Mononuclear cell (primary cell): ENCODE results near the gene P4HB. TPM values are rescaled to one million over a fixed set of nuclear protein-coding genes. Genes with fewer than 3 reads are reported as not detected.

ENCODE experiments used
- H3K27me3 ChIP-seq: 2 replicates; pipeline ENCODE4 v1.6.0; 2011; ENCODE audit warnings: low read length, control low read depth; ENCODE audit not compliant: insufficient read depth
- H3K4me1 ChIP-seq: 2 replicates; pipeline ENCODE4 v1.5.1; 2011; ENCODE audit warnings: mild to moderate bottlenecking, low read length, control low read depth; ENCODE audit not compliant: insufficient read depth
- H3K4me3 ChIP-seq: 2 replicates; pipeline ENCODE4 v1.5.1; 2011; ENCODE audit warnings: mild to moderate bottlenecking, low read length, moderate library complexity
- H3K9me3 ChIP-seq: 2 replicates; pipeline ENCODE4 v1.5.1; 2011; ENCODE audit warnings: low read depth, mild to moderate bottlenecking, control low read depth, low read length
- total RNA-seq: library from RNA; depleted of rRNA; stranded (reverse); fragments of >200 nt; gene quantifications from one replicate; pipeline ENCODE4 v1.2.3, GENCODE V29; 2012

P4HB gene
- total RNA-seq, 1 donor, result 239 TPM

DNA sequence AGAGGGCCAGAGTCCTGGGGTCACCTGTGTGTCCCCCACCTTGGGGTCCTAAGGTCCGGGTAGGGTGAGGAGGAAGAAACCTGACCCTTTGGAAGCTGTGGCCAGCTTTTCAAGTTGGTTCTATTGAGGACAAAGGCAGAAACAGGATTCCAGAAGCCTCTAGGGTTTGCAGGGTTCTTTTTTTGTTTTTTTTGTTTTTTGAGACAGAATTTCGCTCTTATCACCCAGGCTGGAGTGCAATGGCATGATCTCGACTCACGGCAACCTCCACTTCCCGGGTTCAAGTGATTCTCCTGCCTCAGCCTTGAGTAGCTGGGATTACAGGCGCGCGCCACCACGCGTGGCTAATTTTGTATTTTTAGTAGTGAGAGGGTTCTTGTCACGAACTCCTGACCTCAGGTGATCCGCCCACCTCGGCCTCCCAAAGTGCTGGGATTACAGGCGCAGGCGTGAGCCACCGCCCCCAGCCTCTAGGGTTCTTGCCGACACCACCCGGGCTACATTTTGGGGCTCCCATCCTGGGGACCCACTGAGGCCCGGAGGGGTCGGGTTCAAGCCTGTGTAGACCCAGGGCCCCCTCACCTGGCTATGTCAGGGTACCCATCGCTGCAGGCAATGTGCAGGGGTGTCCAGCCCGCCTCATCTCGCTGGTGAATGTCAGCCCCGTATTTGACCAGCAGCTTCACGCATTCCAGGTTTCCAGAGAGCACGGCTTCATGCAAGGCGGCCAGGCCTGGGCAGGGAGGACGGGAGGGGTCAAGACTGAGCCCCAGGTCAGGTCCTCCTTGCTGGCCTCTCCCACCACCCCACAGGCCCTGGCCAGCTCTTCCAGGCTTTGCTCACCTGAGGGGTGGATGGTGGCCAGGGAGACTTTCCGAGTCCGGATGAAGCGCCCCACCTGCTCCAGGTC lies 26.2 kb downstream of the P4HB start:
- Histone ChIP-seq H3K4me3 (peak overlapping the region; percentile 50), H3K27me3 (no peaks in the 10 kb centered on the region), H3K9me3 (no peaks in the 10 kb centered on the region), H3K4me1 (peaks cover 45% of the 10 kb centered on the region)

DNA sequence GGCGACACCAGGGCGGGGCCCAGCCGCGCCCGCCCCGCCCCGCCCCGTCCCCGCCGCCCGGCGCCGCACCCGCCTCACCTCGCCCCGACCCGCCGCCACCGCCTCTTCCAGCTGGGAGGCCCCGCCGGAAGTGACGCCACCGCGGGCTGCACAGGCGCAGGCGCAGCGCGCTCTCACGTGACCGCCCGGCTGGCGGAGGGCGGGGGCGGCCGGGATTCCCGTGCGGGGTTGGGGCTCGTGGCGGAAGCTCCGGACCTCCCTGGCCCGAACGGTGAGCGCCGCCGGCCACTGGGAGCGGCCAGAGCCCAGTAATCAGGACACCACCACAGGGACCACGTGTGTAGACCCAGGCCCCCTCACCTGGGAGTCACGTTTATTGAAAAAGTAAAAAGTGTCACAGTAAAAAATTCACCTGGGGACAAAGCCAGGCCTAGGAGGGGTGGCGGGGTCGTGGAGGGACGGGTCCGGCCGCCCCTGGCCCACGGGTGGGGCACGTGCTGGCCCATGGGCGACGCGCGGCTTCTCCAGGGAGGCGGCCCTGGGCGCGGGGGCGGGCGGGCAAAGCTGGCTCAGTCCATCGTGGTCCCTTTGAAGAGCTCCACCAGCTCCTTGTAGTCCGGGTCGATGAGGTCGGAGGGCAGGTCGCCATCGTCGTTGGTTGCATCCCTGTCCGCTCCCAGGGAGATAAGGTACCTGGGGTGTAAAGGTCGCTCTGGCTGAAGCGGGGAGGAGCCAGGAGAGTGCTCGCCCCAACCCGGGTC lies 27.0 kb downstream of the P4HB start, which contains the start of gene MCRIP1:
Gene MCRIP1, minus strand, starts transcription at position 132 of the 761 bp plus-strand sequence. CDS start 8,785 bp downstream, outside the sequence.
- Histone ChIP-seq H3K4me1 (peaks cover 39% of the 10 kb centered on the region), H3K27me3 (no peaks in the 10 kb centered on the region), H3K9me3 (no peaks in the 10 kb centered on the region), H3K4me3 (peak within 1 kb of the TSS; percentile 64)

DNA sequence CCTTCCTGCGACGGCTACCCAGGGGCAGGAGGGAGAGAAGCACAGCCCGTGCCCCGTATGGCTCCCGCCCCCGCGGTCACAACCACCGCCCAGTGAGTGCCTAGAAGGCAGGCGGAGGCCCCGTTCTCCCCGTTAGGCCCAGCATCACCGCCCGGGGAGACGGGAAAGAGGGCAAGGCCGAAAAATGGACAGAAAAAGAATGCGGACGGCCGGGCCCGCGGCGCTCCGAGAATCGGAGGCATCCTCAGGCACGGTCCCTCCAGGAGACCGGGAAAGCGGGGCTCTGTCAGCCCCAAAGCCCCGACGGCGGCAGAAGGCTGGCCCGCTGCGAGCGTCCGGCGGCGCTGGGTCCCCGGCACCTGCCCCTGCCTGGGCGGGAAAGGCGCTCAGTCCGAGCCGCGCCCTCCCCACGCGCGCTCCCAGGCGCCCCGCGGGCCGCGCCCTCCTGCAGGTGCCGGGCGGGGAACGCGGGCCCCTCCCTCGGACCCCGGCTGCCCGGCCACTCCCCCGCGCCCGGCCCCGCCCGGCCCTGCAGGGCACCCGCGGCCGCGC lies 27.7 kb downstream of the P4HB start:
- Histone ChIP-seq H3K27me3 (no peaks in the 10 kb centered on the region), H3K9me3 (no peaks in the 10 kb centered on the region), H3K4me1 (peaks cover 33% of the 10 kb centered on the region), H3K4me3 (peak overlapping the region; percentile 64)

DNA sequence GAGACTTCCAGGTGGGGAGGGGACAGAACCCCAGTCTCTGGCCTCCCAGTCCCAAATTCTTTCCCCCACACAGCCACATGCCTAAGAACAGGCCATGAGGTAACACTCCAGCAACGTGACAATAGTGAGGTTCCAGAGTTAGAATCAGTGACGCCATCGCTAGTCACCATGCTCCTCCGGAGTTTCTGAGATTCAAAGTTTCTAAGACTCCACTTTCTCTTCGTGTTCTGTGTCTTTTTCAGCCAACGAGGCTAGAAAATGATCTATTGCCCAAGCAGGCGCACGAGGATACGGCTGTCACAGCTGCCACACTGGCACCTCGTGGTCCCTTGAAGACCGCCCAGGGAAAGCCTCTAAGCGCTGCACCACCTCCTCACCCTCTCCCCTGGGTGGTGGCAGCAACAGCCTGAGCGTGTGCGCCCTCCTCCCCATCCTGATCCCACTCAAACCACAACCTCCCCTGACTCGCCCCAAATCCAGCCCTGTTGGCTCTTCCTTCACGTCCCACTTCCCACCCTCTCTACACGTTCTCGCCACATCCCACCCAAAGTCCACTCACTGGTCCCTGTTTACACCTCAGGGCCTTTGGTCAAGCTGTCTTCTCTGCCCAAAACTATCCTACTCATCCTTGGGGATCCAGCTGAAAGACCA lies 28.3 kb downstream of the P4HB start:
- no peaks in the 10 kb centered on the region for H3K9me3 ChIP-seq
- H3K4me3 ChIP-seq, result peak overlapping the region; percentile 64
- H3K27me3 ChIP-seq, result no peaks in the 10 kb centered on the region
- peaks cover 33% of the 10 kb centered on the region for H3K4me1 ChIP-seq

DNA sequence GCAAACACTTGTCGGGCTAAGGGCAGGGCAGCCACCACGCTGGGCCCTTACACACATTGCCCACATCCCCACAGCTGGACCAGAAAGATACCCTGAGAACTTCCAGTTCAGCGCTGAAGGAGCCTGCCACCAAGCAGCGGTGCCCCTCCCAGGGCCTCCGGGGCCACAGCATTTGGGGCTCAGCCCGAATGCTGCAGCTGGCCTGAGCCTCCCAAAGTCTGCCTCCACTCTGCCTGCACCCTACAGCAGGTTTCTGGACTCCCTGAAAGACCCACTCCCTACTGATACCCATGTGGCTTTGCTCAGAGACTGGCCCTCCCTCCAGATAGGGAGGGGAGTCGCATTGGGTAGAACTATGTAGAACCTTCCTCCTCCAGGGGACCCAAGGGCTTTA lies 28.8 kb downstream of the P4HB start:
- H3K4me3 ChIP-seq, result no peak overlapping the region

DNA sequence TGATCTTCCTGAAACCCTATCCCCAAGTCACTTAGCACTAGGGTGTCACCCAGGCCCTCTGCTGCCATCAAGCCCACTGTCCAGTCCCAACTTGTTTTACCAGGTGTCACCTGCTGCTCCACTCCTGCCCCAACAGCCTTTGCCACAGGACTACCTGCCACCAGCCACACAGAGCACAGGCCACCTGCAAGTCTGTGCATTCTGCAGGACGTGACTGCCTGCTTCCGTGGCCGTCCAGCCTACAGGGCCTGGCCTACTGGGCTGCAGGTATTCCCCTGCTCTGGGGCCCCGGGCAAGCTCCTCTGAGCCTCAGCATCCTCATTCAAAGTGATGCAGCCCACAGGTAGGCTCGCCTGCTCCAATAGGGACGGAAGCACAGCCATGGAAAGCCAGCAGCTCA lies 30.5 kb downstream of the P4HB start:
- no peaks in the 10 kb centered on the region for H3K9me3 ChIP-seq
- peaks cover 28% of the 10 kb centered on the region for H3K4me1 ChIP-seq
- H3K4me3 ChIP-seq, result no peak overlapping the region
- no peaks in the 10 kb centered on the region for H3K27me3 ChIP-seq

More for the DNA sequence above, 28.8 kb downstream of the P4HB start:
- Histone ChIP-seq H3K4me1 (peaks cover 31% of the 10 kb centered on the region), H3K27me3 (no peaks in the 10 kb centered on the region), H3K9me3 (no peaks in the 10 kb centered on the region)

DNA sequence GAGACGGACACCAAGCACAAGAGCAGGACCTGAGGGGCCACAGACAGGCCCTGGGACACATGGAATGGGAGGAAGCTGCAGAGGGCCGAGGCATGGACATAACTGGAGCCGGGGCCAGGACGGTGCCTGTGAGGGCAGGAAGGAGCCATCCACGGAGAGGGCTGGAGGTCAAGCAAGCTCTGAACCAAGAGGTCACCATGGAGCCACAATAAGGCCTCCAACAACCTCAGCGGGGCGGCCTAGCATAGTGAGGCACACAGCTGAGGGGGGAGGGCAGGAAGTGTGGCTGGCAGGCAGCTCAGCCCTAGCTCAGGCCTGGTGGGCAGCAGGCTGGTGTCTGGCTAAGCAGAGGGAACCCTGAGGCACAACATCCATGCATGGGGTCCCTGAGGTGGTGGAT lies 31.7 kb downstream of the P4HB start:
- Histone ChIP-seq H3K4me3 (no peak overlapping the region), H3K27me3 (no peaks in the 10 kb centered on the region), H3K9me3 (no peaks in the 10 kb centered on the region), H3K4me1 (peaks cover 22% of the 10 kb centered on the region)

DNA sequence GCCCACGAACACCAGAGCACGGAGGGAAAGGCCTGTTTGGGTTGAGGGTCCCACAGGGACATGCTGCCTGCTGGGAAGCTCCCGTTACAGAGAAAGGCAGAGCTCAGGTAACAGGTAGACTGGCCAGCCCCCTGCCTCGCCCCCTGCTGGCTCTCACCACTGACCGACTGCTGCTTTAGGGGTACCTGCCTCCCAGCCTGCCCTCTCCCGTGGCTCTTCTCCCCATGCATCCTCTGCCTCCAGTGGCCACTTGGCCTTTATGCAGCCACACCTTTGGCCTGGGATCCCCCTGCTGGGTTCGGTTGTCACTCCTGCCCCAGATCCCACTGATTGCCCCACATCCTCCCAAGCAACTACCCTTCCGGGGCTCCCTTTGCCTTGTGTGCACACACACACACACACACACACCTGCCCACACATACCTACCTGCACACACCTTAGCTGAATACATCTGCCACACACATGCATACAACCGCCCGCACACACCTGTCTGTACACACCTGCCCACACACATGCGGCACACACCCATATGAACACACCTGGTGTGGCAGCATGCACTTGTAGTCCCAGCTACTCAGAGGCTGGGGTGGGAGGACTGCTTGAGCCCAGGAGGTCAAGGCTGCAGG lies 34.4 kb downstream of the P4HB start:
- no peaks in the 10 kb centered on the region for H3K27me3 ChIP-seq
- no peaks in the 10 kb centered on the region for H3K9me3 ChIP-seq
- H3K4me3 ChIP-seq, result no peak overlapping the region
- H3K4me1 ChIP-seq, result peaks cover under 1% of the 10 kb centered on the region

DNA sequence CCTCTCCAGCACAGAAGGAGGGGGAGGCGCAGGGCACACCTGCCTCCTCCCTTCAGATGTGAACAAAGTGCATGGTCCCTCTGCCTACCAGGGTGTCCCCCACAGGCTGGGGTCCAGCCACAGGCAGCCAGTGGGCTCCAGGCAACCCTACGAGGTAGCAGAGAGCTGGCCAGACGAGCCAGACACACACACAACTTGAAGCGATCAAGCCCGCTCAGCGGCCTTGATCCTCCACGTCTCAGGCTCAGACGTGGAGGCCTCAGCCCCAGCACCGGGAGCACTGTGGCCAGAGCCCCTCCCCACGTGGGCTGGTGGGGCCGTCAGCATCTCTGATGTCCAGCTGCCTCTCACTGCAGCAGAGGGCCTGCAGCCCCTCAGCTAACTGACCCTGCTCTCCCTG lies 35.7 kb downstream of the P4HB start:
- Histone ChIP-seq H3K27me3 (no peaks in the 10 kb centered on the region), H3K4me1 (no peaks in the 10 kb centered on the region), H3K4me3 (no peak overlapping the region), H3K9me3 (no peaks in the 10 kb centered on the region)

DNA sequence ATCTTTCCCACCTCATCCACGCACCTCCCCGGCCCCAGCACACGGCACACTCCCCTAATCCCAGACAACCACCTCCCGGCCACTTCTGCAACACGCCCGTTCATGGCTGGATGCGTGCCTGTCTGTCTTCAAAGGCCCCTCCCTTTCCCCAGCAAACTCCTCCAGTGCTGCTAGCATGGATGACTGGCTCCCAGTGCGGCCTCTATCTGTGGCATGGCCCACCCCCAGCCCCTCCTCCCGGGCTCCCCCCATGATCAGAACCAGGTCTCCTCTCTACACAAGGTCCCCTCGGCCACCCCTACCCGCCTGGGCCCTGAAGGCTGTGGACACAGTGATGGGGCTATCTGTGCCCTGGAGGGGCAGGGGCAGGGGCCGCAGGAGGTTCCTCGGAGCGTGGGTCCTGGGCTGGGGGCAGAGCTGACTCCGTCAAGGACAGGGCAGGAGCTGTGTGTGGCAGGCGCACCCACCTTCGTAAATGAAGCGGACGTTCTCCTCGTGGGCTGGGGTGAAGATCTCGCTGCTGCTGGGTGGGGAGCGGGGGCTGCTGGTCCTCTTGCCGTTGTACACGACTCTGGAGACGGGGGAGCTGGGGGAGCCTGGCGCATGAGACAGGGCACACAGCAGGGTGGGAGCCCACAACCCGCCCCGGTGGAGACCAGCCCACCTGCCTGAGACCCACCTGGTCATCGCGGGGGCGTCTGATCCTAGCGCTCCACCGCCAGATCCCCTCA lies 36.4 kb downstream of the P4HB start:
- H3K9me3 ChIP-seq, result no peaks in the 10 kb centered on the region
- H3K4me1 ChIP-seq, result no peaks in the 10 kb centered on the region
- H3K27me3 ChIP-seq, result no peaks in the 10 kb centered on the region
- H3K4me3 ChIP-seq, result no peak overlapping the region

DNA sequence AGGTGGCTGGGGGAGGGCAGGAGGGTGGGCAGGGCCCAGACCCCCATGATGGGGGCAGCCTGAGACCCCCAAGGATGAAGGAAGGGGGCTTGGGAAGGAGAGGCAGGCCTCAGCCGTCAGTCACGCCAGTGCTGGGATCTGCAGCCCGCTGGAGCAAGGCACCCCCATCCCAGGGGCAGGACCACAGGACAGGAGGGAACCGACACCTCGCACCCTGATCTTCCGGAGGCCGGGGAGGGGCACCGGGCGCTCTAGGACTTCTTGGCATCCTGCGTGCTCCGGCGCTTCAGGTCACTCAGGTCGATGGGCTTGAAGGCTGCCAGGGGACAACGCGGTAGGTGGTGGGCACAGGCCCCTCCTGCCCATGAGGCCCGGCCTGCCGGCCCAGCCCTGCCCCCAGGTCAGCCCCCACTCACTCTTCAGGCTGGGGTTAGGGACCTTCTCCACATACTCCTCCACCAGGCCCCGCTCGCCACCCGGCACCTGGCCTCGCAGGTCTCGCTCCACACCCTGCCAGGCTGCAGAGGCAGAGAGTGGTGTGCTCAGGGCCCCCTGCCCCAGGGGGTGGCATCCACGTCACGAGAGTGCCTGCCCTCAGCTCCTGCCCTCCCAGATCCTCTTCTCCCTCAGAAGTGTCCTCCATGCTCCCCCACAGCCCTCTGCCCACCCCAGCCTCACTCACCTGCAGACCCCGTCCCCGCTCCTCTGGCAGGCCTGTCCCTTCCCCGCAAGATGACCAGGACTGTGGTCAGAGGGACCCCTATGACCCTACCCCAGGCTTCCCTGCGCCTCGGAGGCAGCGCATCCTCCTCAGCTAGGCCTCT lies 37.1 kb downstream of the P4HB start:
- no peaks in the 10 kb centered on the region for H3K4me1 ChIP-seq
- H3K4me3 ChIP-seq, result no peak overlapping the region
- H3K27me3 ChIP-seq, result no peaks in the 10 kb centered on the region
- H3K9me3 ChIP-seq, result no peaks in the 10 kb centered on the region

DNA sequence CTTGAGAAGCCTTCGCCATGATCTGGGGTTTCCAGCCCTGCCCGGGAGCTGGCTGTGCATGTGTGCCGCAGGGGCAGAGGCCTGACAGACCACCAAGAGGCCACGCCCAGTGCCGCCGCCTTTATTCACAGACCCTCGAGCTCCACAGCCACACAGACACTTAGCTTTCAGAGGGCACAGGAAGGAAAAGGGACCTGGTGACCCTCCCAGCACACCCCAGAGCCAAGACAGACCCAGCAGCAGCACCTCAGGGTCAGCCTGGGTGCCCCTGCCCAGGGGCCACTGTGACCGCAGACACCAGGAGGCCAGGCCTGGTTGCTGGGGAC lies 38.1 kb downstream of the P4HB start:
- no peaks in the 10 kb centered on the region for H3K27me3 ChIP-seq
- H3K4me3 ChIP-seq, result no peak overlapping the region
- no peaks in the 10 kb centered on the region for H3K9me3 ChIP-seq
- H3K4me1 ChIP-seq, result no peaks in the 10 kb centered on the region

DNA sequence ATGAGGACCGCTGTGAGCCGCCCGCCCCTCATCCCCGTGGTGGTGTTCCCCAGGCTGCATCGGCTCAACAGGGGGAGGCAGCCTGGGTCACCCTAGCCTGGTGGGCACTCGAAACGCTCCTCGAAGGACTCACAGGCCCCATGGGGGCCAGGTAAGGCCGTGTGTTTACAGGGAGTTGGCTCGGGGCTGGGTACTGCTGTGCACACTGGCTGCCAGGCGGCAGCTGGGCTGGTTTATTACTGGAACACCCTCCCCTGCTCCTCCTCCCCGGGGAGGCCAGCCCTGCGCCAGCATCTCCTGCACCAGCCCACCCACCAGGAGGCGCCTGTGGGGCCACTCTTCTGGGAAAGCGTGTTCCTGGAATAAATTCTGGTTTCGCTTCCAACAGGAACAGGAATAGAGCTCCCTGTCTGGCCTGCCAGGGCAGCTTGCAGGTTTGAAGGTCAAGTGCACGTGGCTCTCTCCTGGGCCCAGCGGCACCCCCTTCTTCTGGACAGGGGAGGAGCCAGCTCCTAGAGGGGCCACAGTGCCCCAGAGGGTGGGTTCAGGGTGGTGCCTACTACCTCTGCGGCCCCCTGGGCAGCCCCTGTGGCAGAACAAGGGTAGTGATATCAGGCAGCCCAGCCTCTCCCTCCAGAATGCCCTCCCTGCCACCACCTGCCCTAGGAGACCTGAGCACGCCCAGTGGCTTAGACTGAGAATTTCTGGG lies 38.6 kb downstream of the P4HB start:
- H3K27me3 ChIP-seq, result no peaks in the 10 kb centered on the region
- H3K4me3 ChIP-seq, result no peak overlapping the region
- H3K9me3 ChIP-seq, result no peaks in the 10 kb centered on the region
- no peaks in the 10 kb centered on the region for H3K4me1 ChIP-seq
